Measurements from ENCODE around the gene SIK3. TPM values are rescaled to one million over a fixed set of nuclear protein-coding genes. Genes with fewer than 3 reads are reported as not detected.

SIK3 gene
- total RNA-seq, 1 experiment from 2014 or later, result 34.4 TPM

GRCh38 chr11:116989184-116989583 lies 109.0 kb downstream of the SIK3 start:
- POLR2A ChIA-PET, result no interaction called here
- H3K4me3 Mint-ChIP-seq, result no peak overlapping the region

GRCh38 chr11:116986521-116987105 lies 111.6 kb downstream of the SIK3 start:
- H3K27ac Mint-ChIP-seq, result no peak overlapping the region
- ChIA-PET CTCF (no interaction called here), POLR2A (no interaction called here)
- H3K4me3 Mint-ChIP-seq, result no peak overlapping the region
- no peaks in the 10 kb centered on the region for H3K27me3 Mint-ChIP-seq (ENCODE audit: low read depth)
- no peaks in the 10 kb centered on the region for H3K36me3 Mint-ChIP-seq
- H3K4me1 Mint-ChIP-seq, result peaks cover 54% of the 10 kb centered on the region
- ATAC-seq, result no peak
- DNase-seq (ENCODE audit: low spot score), result no peak
- no peaks in the 10 kb centered on the region for H3K9me3 Mint-ChIP-seq
- TF ChIP-seq NR2C2 (CRISPR knock-in tag; IDR thresholded peaks at IDR 0.05) (no peak), TCF7 (CRISPR knock-in tag; IDR thresholded peaks at IDR 0.05; ENCODE audit: low read depth) (no peak), TP53 (CRISPR knock-in tag; IDR thresholded peaks at IDR 0.05) (no peak), TEAD4 (CRISPR knock-in tag; IDR thresholded peaks at IDR 0.05) (no peak)
- TF ChIP-seq, protein P1, sequence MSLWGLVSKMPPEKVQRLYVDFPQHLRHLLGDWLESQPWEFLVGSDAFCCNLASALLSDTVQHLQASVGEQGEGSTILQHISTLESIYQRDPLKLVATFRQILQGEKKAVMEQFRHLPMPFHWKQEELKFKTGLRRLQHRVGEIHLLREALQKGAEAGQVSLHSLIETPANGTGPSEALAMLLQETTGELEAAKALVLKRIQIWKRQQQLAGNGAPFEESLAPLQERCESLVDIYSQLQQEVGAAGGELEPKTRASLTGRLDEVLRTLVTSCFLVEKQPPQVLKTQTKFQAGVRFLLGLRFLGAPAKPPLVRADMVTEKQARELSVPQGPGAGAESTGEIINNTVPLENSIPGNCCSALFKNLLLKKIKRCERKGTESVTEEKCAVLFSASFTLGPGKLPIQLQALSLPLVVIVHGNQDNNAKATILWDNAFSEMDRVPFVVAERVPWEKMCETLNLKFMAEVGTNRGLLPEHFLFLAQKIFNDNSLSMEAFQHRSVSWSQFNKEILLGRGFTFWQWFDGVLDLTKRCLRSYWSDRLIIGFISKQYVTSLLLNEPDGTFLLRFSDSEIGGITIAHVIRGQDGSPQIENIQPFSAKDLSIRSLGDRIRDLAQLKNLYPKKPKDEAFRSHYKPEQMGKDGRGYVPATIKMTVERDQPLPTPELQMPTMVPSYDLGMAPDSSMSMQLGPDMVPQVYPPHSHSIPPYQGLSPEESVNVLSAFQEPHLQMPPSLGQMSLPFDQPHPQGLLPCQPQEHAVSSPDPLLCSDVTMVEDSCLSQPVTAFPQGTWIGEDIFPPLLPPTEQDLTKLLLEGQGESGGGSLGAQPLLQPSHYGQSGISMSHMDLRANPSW (CRISPR knock-in tag; conservative IDR thresholded peaks at IDR 0.05; ENCODE audit: low read depth), result no peak
- TF ChIP-seq, protein P2, sequence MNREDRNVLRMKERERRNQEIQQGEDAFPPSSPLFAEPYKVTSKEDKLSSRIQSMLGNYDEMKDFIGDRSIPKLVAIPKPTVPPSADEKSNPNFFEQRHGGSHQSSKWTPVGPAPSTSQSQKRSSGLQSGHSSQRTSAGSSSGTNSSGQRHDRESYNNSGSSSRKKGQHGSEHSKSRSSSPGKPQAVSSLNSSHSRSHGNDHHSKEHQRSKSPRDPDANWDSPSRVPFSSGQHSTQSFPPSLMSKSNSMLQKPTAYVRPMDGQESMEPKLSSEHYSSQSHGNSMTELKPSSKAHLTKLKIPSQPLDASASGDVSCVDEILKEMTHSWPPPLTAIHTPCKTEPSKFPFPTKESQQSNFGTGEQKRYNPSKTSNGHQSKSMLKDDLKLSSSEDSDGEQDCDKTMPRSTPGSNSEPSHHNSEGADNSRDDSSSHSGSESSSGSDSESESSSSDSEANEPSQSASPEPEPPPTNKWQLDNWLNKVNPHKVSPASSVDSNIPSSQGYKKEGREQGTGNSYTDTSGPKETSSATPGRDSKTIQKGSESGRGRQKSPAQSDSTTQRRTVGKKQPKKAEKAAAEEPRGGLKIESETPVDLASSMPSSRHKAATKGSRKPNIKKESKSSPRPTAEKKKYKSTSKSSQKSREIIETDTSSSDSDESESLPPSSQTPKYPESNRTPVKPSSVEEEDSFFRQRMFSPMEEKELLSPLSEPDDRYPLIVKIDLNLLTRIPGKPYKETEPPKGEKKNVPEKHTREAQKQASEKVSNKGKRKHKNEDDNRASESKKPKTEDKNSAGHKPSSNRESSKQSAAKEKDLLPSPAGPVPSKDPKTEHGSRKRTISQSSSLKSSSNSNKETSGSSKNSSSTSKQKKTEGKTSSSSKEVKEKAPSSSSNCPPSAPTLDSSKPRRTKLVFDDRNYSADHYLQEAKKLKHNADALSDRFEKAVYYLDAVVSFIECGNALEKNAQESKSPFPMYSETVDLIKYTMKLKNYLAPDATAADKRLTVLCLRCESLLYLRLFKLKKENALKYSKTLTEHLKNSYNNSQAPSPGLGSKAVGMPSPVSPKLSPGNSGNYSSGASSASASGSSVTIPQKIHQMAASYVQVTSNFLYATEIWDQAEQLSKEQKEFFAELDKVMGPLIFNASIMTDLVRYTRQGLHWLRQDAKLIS (CRISPR knock-in tag; IDR thresholded peaks at IDR 0.05; ENCODE audit: borderline replicate concordance), result no peak

More at GRCh38 chr11:116989184-116989583, 109.0 kb downstream of the SIK3 start:
- Mint-ChIP-seq H3K4me1 (peaks cover 64% of the 10 kb centered on the region), H3K27me3 (ENCODE audit: low read depth) (no peaks in the 10 kb centered on the region), H3K27ac (no peak overlapping the region; the same call in 1 of the 2 replicates), H3K9me3 (no peaks in the 10 kb centered on the region), H3K36me3 (no peaks in the 10 kb centered on the region)
- ATAC-seq (no peak), DNase-seq (ENCODE audit: low spot score) (no peak)
- CTCF ChIA-PET, result no interaction called here
- TF ChIP-seq ZNF317 (CRISPR knock-in tag; IDR thresholded peaks at IDR 0.05; ENCODE audit: borderline replicate concordance, low read depth), result no peak
- TF ChIP-seq, protein P3, sequence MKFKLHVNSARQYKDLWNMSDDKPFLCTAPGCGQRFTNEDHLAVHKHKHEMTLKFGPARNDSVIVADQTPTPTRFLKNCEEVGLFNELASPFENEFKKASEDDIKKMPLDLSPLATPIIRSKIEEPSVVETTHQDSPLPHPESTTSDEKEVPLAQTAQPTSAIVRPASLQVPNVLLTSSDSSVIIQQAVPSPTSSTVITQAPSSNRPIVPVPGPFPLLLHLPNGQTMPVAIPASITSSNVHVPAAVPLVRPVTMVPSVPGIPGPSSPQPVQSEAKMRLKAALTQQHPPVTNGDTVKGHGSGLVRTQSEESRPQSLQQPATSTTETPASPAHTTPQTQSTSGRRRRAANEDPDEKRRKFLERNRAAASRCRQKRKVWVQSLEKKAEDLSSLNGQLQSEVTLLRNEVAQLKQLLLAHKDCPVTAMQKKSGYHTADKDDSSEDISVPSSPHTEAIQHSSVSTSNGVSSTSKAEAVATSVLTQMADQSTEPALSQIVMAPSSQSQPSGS (CRISPR knock-in tag; IDR thresholded peaks at IDR 0.05; ENCODE audit: borderline replicate concordance, low read depth), result no peak
- no peak for TF ChIP-seq OVOL2 (CRISPR knock-in tag; IDR thresholded peaks at IDR 0.05; ENCODE audit: borderline replicate concordance)
- TF ChIP-seq, protein P4, sequence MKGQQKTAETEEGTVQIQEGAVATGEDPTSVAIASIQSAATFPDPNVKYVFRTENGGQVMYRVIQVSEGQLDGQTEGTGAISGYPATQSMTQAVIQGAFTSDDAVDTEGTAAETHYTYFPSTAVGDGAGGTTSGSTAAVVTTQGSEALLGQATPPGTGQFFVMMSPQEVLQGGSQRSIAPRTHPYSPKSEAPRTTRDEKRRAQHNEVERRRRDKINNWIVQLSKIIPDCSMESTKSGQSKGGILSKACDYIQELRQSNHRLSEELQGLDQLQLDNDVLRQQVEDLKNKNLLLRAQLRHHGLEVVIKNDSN (CRISPR knock-in tag; IDR thresholded peaks at IDR 0.05), result no peak
- TF ChIP-seq NFATC4 (CRISPR knock-in tag; IDR thresholded peaks at IDR 0.05), result no peak
- TF ChIP-seq, protein P5, sequence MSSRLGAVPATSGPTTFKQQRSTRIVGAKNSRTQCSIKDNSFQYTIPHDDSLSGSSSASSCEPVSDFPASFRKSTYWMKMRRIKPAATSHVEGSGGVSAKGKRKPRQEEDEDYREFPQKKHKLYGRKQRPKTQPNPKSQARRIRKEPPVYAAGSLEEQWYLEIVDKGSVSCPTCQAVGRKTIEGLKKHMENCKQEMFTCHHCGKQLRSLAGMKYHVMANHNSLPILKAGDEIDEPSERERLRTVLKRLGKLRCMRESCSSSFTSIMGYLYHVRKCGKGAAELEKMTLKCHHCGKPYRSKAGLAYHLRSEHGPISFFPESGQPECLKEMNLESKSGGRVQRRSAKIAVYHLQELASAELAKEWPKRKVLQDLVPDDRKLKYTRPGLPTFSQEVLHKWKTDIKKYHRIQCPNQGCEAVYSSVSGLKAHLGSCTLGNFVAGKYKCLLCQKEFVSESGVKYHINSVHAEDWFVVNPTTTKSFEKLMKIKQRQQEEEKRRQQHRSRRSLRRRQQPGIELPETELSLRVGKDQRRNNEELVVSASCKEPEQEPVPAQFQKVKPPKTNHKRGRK (CRISPR knock-in tag; IDR thresholded peaks at IDR 0.05; ENCODE audit: borderline replicate concordance), result no peak
- no peak for TF ChIP-seq ETV6 (CRISPR knock-in tag; IDR thresholded peaks at IDR 0.05)
- no peak for TF ChIP-seq IRF2 (CRISPR knock-in tag; IDR thresholded peaks at IDR 0.05; ENCODE audit: borderline replicate concordance, low read depth)
- TF ChIP-seq, protein P6, sequence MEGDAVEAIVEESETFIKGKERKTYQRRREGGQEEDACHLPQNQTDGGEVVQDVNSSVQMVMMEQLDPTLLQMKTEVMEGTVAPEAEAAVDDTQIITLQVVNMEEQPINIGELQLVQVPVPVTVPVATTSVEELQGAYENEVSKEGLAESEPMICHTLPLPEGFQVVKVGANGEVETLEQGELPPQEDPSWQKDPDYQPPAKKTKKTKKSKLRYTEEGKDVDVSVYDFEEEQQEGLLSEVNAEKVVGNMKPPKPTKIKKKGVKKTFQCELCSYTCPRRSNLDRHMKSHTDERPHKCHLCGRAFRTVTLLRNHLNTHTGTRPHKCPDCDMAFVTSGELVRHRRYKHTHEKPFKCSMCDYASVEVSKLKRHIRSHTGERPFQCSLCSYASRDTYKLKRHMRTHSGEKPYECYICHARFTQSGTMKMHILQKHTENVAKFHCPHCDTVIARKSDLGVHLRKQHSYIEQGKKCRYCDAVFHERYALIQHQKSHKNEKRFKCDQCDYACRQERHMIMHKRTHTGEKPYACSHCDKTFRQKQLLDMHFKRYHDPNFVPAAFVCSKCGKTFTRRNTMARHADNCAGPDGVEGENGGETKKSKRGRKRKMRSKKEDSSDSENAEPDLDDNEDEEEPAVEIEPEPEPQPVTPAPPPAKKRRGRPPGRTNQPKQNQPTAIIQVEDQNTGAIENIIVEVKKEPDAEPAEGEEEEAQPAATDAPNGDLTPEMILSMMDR (IDR thresholded peaks at IDR 0.05), result no peak
- TF ChIP-seq ZNF219 (CRISPR knock-in tag; IDR thresholded peaks at IDR 0.05; ENCODE audit: borderline replicate concordance), result no peak
- TF ChIP-seq, protein P7, sequence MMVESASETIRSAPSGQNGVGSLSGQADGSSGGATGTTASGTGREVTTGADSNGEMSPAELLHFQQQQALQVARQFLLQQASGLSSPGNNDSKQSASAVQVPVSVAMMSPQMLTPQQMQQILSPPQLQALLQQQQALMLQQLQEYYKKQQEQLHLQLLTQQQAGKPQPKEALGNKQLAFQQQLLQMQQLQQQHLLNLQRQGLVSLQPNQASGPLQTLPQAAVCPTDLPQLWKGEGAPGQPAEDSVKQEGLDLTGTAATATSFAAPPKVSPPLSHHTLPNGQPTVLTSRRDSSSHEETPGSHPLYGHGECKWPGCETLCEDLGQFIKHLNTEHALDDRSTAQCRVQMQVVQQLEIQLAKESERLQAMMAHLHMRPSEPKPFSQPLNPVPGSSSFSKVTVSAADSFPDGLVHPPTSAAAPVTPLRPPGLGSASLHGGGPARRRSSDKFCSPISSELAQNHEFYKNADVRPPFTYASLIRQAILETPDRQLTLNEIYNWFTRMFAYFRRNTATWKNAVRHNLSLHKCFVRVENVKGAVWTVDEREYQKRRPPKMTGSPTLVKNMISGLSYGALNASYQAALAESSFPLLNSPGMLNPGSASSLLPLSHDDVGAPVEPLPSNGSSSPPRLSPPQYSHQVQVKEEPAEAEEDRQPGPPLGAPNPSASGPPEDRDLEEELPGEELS (CRISPR knock-in tag; IDR thresholded peaks at IDR 0.05), result no peak

Measured in WTC11 (cell line).